SK-N-SH (cell line): Measurements from ENCODE around the gene OSBPL7. TPM values are rescaled to one million over a fixed set of nuclear protein-coding genes. Genes with fewer than 3 reads are reported as not detected.

ENCODE experiments used
- CTCF ChIA-PET: fragments of 300-600, 350-600 bp; formaldehyde crosslinking; extraction: SDS; loops from one replicate; lab custom pipeline; 2021; lab: Yijun Ruan, JAX
- POLR2A ChIA-PET: fragments of 350-600 bp; sonication (Branson Sonifier 250); formaldehyde crosslinking; extraction: SDS; loops from one replicate; lab custom pipeline; 2020; ENCODE audit warnings: antibody characterized with exemption, inconsistent platforms; lab: Yijun Ruan, JAX
- DNase-seq: peaks from one replicate; pipeline ENCODE4 v3.0.0; 2012
- H2AFZ ChIP-seq: fragments of 200-600 bp; sonication (generic); 2 replicates; pipeline ENCODE4 v1.8.1; 2016; ENCODE audit warnings: antibody characterized with exemption, mild to moderate bottlenecking, low read depth
- H3F3A ChIP-seq: fragments of 200-600 bp; sonication (generic); replicated peaks from 2 replicates; pipeline ENCODE3; 2016; ENCODE audit warnings: antibody characterized with exemption, mild to moderate bottlenecking; ENCODE audit not compliant: insufficient read depth
- H3K27ac ChIP-seq, 2 experiments: fragments of 200-500 bp in 1 of 2; fragments of 200-600 bp in 1 of 2; sonication (Bioruptor generic) in 1 of 2; sonication (generic), shearing (Covaris generic) in 1 of 2; 2 replicates each; pipeline versions ENCODE4 v1.5.1 to v1.6.1; 2014 to 2016; ENCODE audit warnings: low read depth in 2 of 2, inconsistent platforms in 1 of 2, low read length in 1 of 2, mild to moderate bottlenecking in 1 of 2, mixed read lengths in 1 of 2
- H3K27me3 ChIP-seq: fragments of 200-600 bp; sonication (generic), shearing (Covaris generic); 2 replicates; pipeline ENCODE4 v1.6.1; 2016; ENCODE audit warnings: mixed run types; ENCODE audit not compliant: insufficient read depth
- H3K36me3 ChIP-seq, 2 experiments: fragments of 200-500 bp in 1 of 2; fragments of 200-600 bp in 1 of 2; sonication (Bioruptor generic) in 1 of 2; sonication (generic) in 1 of 2; replicated peaks in 1 of 2; 2 replicates each; pipeline versions ENCODE3 to v1.5.1; 2014 to 2016; ENCODE audit warnings: low read length in 1 of 2, mild to moderate bottlenecking in 1 of 2; ENCODE audit not compliant: insufficient read depth in 2 of 2, control insufficient read depth in 1 of 2
- H3K4me1 ChIP-seq, 2 experiments: fragments of 200-500 bp in 1 of 2; fragments of 200-600 bp in 1 of 2; sonication (Bioruptor generic) in 1 of 2; sonication (generic), shearing (Covaris generic) in 1 of 2; 2 replicates each; pipeline versions ENCODE4 v1.5.1 to v1.6.1; 2014 to 2016; ENCODE audit warnings: low read depth in 1 of 2, low read length in 1 of 2, mixed run types in 1 of 2; ENCODE audit not compliant: insufficient read depth in 2 of 2, control insufficient read depth in 1 of 2
- H3K4me2 ChIP-seq: fragments of 200-600 bp; sonication (generic), shearing (Covaris generic); 2 replicates; pipeline ENCODE4 v1.6.1; 2017; ENCODE audit warnings: mixed run types
- H3K4me3 ChIP-seq, 2 experiments: fragments of 200-500 bp in 1 of 2; fragments of 200-600 bp in 1 of 2; sonication (Bioruptor generic) in 1 of 2; sonication (generic), shearing (Covaris generic) in 1 of 2; 2 replicates each; pipeline versions ENCODE4 v1.5.1 to v1.8.1; 2014 to 2016; ENCODE audit warnings: low read depth in 2 of 2, inconsistent platforms in 1 of 2, low read length in 1 of 2, mild to moderate bottlenecking in 1 of 2, mixed read lengths in 1 of 2, moderate library complexity in 1 of 2
- H3K79me2 ChIP-seq: fragments of 200-600 bp; sonication (generic); 2 replicates; pipeline ENCODE4 v1.8.1; 2017; ENCODE audit warnings: mild to moderate bottlenecking; ENCODE audit not compliant: insufficient read depth
- H3K9ac ChIP-seq: fragments of 200-600 bp; sonication (generic); 2 replicates; pipeline ENCODE4 v1.6.1; 2017; ENCODE audit warnings: mixed run types
- H3K9me2 ChIP-seq: fragments of 200-600 bp; sonication (generic); 2 replicates; pipeline ENCODE4 v1.6.1; 2017; ENCODE audit warnings: mixed run types
- H3K9me3 ChIP-seq: fragments of 200-600 bp; sonication (generic); 2 replicates; pipeline ENCODE4 v1.6.1; 2017; ENCODE audit warnings: mixed run types, mild to moderate bottlenecking, moderate library complexity
- H4K20me1 ChIP-seq: fragments of 200-600 bp; sonication (generic); 2 replicates; pipeline ENCODE4 v1.6.1; 2017; ENCODE audit warnings: mild to moderate bottlenecking, mixed run types; ENCODE audit not compliant: insufficient read depth
- GABPA ChIP-seq: IDR thresholded peaks from 2 replicates; pipeline ENCODE4 v1.4.0; 2012; ENCODE audit warnings: low read depth, mild to moderate bottlenecking
- GATA2 ChIP-seq: sonication (generic); formaldehyde crosslinking; IDR thresholded peaks from 2 replicates; pipeline ENCODE4 v1.5.0; 2020; ENCODE audit warnings: mild to moderate bottlenecking, missing genetic modification reagents
- JUND ChIP-seq: IDR thresholded peaks from 2 replicates; pipeline ENCODE4 v1.4.0; 2012
- NFIC ChIP-seq: IDR thresholded peaks from 2 replicates; pipeline ENCODE4 v1.4.0; 2012; ENCODE audit warnings: borderline replicate concordance
- RXRA ChIP-seq: IDR thresholded peaks from 2 replicates; pipeline ENCODE4 v1.4.0; 2012; ENCODE audit warnings: low read depth, mild to moderate bottlenecking, borderline replicate concordance
- TAF1 ChIP-seq: IDR thresholded peaks from 2 replicates; pipeline ENCODE4 v1.6.1; 2012; ENCODE audit warnings: low read depth, mild to moderate bottlenecking, low read length, moderate library complexity, borderline replicate concordance
- USF1 ChIP-seq: IDR thresholded peaks from 2 replicates; pipeline ENCODE4 v1.4.0; 2012; ENCODE audit warnings: low read depth, borderline replicate concordance
- USF2 ChIP-seq: fragments of 150-350 bp; IDR thresholded peaks from 2 replicates; pipeline ENCODE4 v1.6.1; 2017; ENCODE audit warnings: antibody characterized with exemption, low read length, low read depth, borderline replicate concordance
- YY1 ChIP-seq: IDR thresholded peaks from 2 replicates; pipeline ENCODE4 v1.4.0; 2012; ENCODE audit warnings: low read depth, mild to moderate bottlenecking
- WGBS: methylation state at CpG from one replicate; pipeline ENCODE4 v1.1.6; 2017; ENCODE audit warnings: low lambda C conversion rate; 5-methylcytosine and 5-hydroxymethylcytosine counted together
- polyA plus RNA-seq, 3 experiments: library from polyadenylated mRNA; depleted of rRNA; stranded (reverse); fragments of >200 nt; gene quantifications; 2 replicates each; pipeline ENCODE4 v1.2.3, GENCODE V29; 2012
- TF ChIP-seq, protein P1 (sequence below): fragments of 200-600 bp; sonication (generic); IDR thresholded peaks from 2 replicates; pipeline ENCODE4 v1.6.1; 2017; ENCODE audit warnings: antibody characterized with exemption, mild to moderate bottlenecking, moderate library complexity

Gene OSBPL7
- polyA plus RNA-seq, 1 of the 3 experiments (the other 2 are of a cell fraction), result 23.7 TPM

- TF ChIP-seq YY1, result no peak
- TF ChIP-seq USF2, result no peak
- no peak for TF ChIP-seq JUND
- peak; percentile 73 for TF ChIP-seq GATA2
- no peak for TF ChIP-seq NFIC
- TF ChIP-seq, protein P1, sequence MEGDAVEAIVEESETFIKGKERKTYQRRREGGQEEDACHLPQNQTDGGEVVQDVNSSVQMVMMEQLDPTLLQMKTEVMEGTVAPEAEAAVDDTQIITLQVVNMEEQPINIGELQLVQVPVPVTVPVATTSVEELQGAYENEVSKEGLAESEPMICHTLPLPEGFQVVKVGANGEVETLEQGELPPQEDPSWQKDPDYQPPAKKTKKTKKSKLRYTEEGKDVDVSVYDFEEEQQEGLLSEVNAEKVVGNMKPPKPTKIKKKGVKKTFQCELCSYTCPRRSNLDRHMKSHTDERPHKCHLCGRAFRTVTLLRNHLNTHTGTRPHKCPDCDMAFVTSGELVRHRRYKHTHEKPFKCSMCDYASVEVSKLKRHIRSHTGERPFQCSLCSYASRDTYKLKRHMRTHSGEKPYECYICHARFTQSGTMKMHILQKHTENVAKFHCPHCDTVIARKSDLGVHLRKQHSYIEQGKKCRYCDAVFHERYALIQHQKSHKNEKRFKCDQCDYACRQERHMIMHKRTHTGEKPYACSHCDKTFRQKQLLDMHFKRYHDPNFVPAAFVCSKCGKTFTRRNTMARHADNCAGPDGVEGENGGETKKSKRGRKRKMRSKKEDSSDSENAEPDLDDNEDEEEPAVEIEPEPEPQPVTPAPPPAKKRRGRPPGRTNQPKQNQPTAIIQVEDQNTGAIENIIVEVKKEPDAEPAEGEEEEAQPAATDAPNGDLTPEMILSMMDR, result no peak
- TF ChIP-seq, all 33 proteins: peak for 2
These were observed 40.2 kb downstream of the OSBPL7 start (continued) for GRCh38 chr17:47781397-47781796.

GRCh38 chr17:47778184-47778635 lies 43.4 kb downstream of the OSBPL7 start:
- no peak overlapping the region for H3K9ac ChIP-seq
- no peak overlapping the region for H3K4me2 ChIP-seq
- peaks cover 0 to 4% of the 10 kb centered on the region in 2 experiments; a peak in 1 of 4 replicates for H3K4me1 ChIP-seq
- POLR2A ChIA-PET, result no interaction called here
- TF ChIP-seq RXRA (no peak), TAF1 (no peak), USF1 (no peak), GABPA (no peak)
- CTCF ChIA-PET, result interaction anchor here (1.0 to 12.0 kb wide), 7 partner anchors 9 to 106 kb away, joined by 3 to 88 read pairs (median 6); no protein-coding TSS in a partner anchor
- H3F3A ChIP-seq, result no peaks in the 10 kb centered on the region
- no peak overlapping the region for H2AFZ ChIP-seq
- no peaks in the 10 kb centered on the region for H3K9me2 ChIP-seq
- no peaks in the 10 kb centered on the region for H3K36me3 ChIP-seq
- no peaks in the 10 kb centered on the region for H4K20me1 ChIP-seq
- no peaks in the 10 kb centered on the region for H3K79me2 ChIP-seq
- H3K4me3 ChIP-seq, result no peak overlapping the region
- DNase-seq, result no peak
- WGBS, result 54% methylated on average over 24 of the region's 45 CpGs
- H3K9me3 ChIP-seq, result no peaks in the 10 kb centered on the region
- no peak overlapping the region for H3K27ac ChIP-seq
- peaks cover 75% of the 10 kb centered on the region for H3K27me3 ChIP-seq
